AG04450 (cell line): ENCODE measurements around the gene PRKN. TPM values are rescaled to one million over a fixed set of nuclear protein-coding genes. Genes with fewer than 3 reads are reported as not detected.

Experiments
- CTCF ChIA-PET: fragments of 300-600, 350-600 bp; formaldehyde crosslinking; extraction: SDS; loops from one replicate; lab custom pipeline; 2022; ENCODE audit warnings: antibody characterized with exemption, inconsistent platforms; lab: Charles Lee
- POLR2A ChIA-PET: fragments of 350-600 bp; formaldehyde crosslinking; extraction: SDS; loops from one replicate; lab custom pipeline; 2021; ENCODE audit warnings: antibody characterized with exemption, inconsistent platforms; lab: Yijun Ruan, JAX
- DNase-seq: peaks from one replicate; pipeline ENCODE4 v3.0.0-alpha.2; 2011; ENCODE audit warnings: low read depth, low spot score
- H3K27ac ChIP-seq: one replicate; pipeline ENCODE4 v1.5.1; 2012; ENCODE audit warnings: low read depth, low read length, control low read depth
- H3K27me3 ChIP-seq: one replicate; pipeline ENCODE4 v1.6.0; 2012; ENCODE audit warnings: low read length; ENCODE audit not compliant: control insufficient read depth, insufficient read depth
- H3K4me3 ChIP-seq: 2 replicates; pipeline ENCODE4 v1.5.1; 2011; ENCODE audit warnings: mild to moderate bottlenecking, low read depth, low read length, control low read depth
- H3K9me3 ChIP-seq: 2 replicates; pipeline ENCODE4 v1.5.1; 2012; ENCODE audit warnings: low read length; ENCODE audit not compliant: control insufficient read depth, insufficient read depth
- CTCF ChIP-seq: IDR thresholded peaks from 2 replicates; pipeline ENCODE4 v1.5.1; 2011; ENCODE audit warnings: low read depth, low read length, control low read depth, inconsistent platforms
- polyA plus RNA-seq: library from polyadenylated mRNA; depleted of rRNA; stranded (reverse); fragments of >200 nt; gene quantifications from 2 replicates; pipeline ENCODE4 v1.2.3, GENCODE V29; 2011

PRKN gene
- polyA plus RNA-seq, 1 experiment, result not detected

- Histone ChIP-seq H3K27ac (no peak overlapping the region), H3K4me3 (no peak overlapping the region), H3K9me3 (no peaks in the 10 kb centered on the region), H3K27me3 (no peaks in the 10 kb centered on the region)
- ChIA-PET POLR2A (no interaction called here), CTCF (interaction anchor here (1.0 to 1.1 kb wide), 2 partner anchors 278 to 301 kb away, joined by 4 read pairs; no protein-coding TSS in a partner anchor)
- no peak for TF ChIP-seq CTCF
- no peak for DNase-seq
Observed at GRCh38 chr6:161696801-161697200, 1030.8 kb downstream of the PRKN start.

GRCh38 chr6:161694995-161695394, 1032.6 kb downstream of the PRKN start:
- Histone ChIP-seq H3K4me3 (no peak overlapping the region), H3K27ac (no peak overlapping the region), H3K9me3 (no peaks in the 10 kb centered on the region), H3K27me3 (no peaks in the 10 kb centered on the region)
- ChIA-PET CTCF (interaction anchor here (0.6 to 4.3 kb wide), 5 partner anchors 277 to 1923 kb away, joined by 3 to 50 read pairs (median 4); no protein-coding TSS in a partner anchor), POLR2A (no interaction called here)
- peak; percentile 60 for TF ChIP-seq CTCF
- no peak for DNase-seq

GRCh38 chr6:161686655-161687054, 1040.9 kb downstream of the PRKN start:
- Histone ChIP-seq H3K27me3 (no peaks in the 10 kb centered on the region), H3K27ac (no peak overlapping the region), H3K4me3 (no peak overlapping the region), H3K9me3 (peaks cover 8% of the 10 kb centered on the region; the same call in 1 of the 2 replicates)
- CTCF ChIA-PET, result interaction anchor here (0.6 kb wide), 1 partner anchor 167 kb away, joined by 3 read pairs; no protein-coding TSS in a partner anchor
- DNase-seq, result no peak
- POLR2A ChIA-PET, result no interaction called here
- TF ChIP-seq CTCF, result no peak

- H3K27me3 ChIP-seq, result no peaks in the 10 kb centered on the region
- no peak for DNase-seq
- ChIA-PET CTCF (no interaction called here), POLR2A (no interaction called here)
- peaks cover 8% of the 10 kb centered on the region; the same call in 1 of the 2 replicates for H3K9me3 ChIP-seq
- TF ChIP-seq CTCF, result no peak
- H3K27ac ChIP-seq, result no peak overlapping the region
- H3K4me3 ChIP-seq, result no peak overlapping the region
Observed at GRCh38 chr6:161684731-161685475, 1042.7 kb downstream of the PRKN start.

- H3K4me3 ChIP-seq, result no peak overlapping the region
- ChIA-PET POLR2A (no interaction called here), CTCF (no interaction called here)
- H3K27ac ChIP-seq, result no peak overlapping the region
- TF ChIP-seq CTCF, result no peak
- H3K27me3 ChIP-seq, result no peaks in the 10 kb centered on the region
- DNase-seq, result no peak
- H3K9me3 ChIP-seq, result peaks cover 11% of the 10 kb centered on the region
Observed at GRCh38 chr6:161683400-161683799, 1044.2 kb downstream of the PRKN start.
